ENCODE results near the gene TPD52L1. TPM values are rescaled to one million over a fixed set of nuclear protein-coding genes. Genes with fewer than 3 reads are reported as not detected.

TPD52L1 gene
- total and polyA plus RNA-seq, 3 donors from 2014 or later, result 20.6 to 22.5 (median 22.1) TPM

GRCh38 chr6:125273251-125273650 lies 119.7 kb downstream of the TPD52L1 start:
- Histone ChIP-seq H3K9me3 (no peaks in the 10 kb centered on the region), H3K27me3 (no peaks in the 10 kb centered on the region), H3K36me3 (ENCODE audit: low read depth, missing control alignments) (no peaks in the 10 kb centered on the region), H3K27ac (no peak overlapping the region), H3K4me3 (no peak overlapping the region), H3K4me1 (no peaks in the 10 kb centered on the region)
- TF ChIP-seq CTCF (IDR thresholded peaks at IDR 0.05), result no peak
- no peak for TF ChIP-seq POLR2A (IDR thresholded peaks at IDR 0.05)
- intact Hi-C loops (cut with DNase I; ENCODE audit: low total_unique reads), result no loop called here
- 96 to 98% methylated on average over 3 to 8 of the region's 8 CpGs for WGBS, 2 donors
- DNase-seq, result no peak

GRCh38 chr6:125273965-125274364 lies 120.4 kb downstream of the TPD52L1 start:
- TF ChIP-seq CTCF (IDR thresholded peaks at IDR 0.05) (no peak), POLR2A (IDR thresholded peaks at IDR 0.05) (no peak)
- Histone ChIP-seq H3K27ac (no peak overlapping the region), H3K27me3 (no peaks in the 10 kb centered on the region), H3K4me1 (no peaks in the 10 kb centered on the region), H3K9me3 (no peaks in the 10 kb centered on the region), H3K4me3 (no peak overlapping the region), H3K36me3 (ENCODE audit: low read depth, missing control alignments) (no peaks in the 10 kb centered on the region)
- intact Hi-C loops (cut with DNase I; ENCODE audit: low total_unique reads), result no loop called here
- DNase-seq, result no peak
- WGBS, 2 donors, result 88 to 91% methylated on average over 7 of the region's 7 CpGs

- TF ChIP-seq CTCF (IDR thresholded peaks at IDR 0.05), result no peak
- TF ChIP-seq POLR2A (IDR thresholded peaks at IDR 0.05), result no peak
- no peaks in the 10 kb centered on the region for H3K36me3 ChIP-seq (ENCODE audit: low read depth, missing control alignments)
- no peaks in the 10 kb centered on the region for H3K9me3 ChIP-seq
- no peaks in the 10 kb centered on the region for H3K27me3 ChIP-seq
- WGBS, 2 donors, result 86 to 91% methylated on average over 3 of the region's 3 CpGs
- intact Hi-C loops (cut with DNase I; ENCODE audit: low total_unique reads), result no loop called here
- no peak for DNase-seq
- H3K27ac ChIP-seq, result no peak overlapping the region
- H3K4me3 ChIP-seq, result no peak overlapping the region
- H3K4me1 ChIP-seq, result no peaks in the 10 kb centered on the region
Measured at GRCh38 chr6:125274935-125275334, 121.4 kb downstream of the TPD52L1 start.

DNA sequence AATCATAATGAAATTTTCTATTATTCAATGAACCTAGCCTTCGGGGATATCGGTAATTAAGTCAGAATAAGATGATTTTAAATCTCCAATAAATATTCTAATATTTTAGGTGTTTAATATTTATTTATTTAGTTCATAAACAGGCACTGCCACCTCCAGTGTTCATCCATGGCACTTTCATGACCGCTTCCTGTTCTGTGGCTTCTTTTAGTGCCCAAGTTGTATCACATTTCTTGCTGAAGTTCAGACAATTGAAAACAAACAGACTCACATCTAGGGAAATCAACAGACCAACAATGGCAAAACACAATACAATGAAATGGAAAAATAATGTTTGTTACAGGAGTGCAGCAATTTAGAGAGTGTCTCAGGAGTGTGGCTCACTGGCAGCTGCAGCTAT lies 122.2 kb downstream of the TPD52L1 start:
- Histone ChIP-seq H3K27me3 (no peaks in the 10 kb centered on the region), H3K27ac (no peak overlapping the region), H3K4me1 (no peaks in the 10 kb centered on the region), H3K36me3 (ENCODE audit: low read depth, missing control alignments) (no peaks in the 10 kb centered on the region), H3K4me3 (no peak overlapping the region), H3K9me3 (no peaks in the 10 kb centered on the region)
- intact Hi-C loops (cut with DNase I; ENCODE audit: low total_unique reads), result no loop called here
- WGBS, 2 donors, result 98 to 99% methylated on average over 3 of the region's 3 CpGs
- TF ChIP-seq CTCF (IDR thresholded peaks at IDR 0.05), result no peak
- no peak for TF ChIP-seq POLR2A (IDR thresholded peaks at IDR 0.05)
- no peak for DNase-seq

DNA sequence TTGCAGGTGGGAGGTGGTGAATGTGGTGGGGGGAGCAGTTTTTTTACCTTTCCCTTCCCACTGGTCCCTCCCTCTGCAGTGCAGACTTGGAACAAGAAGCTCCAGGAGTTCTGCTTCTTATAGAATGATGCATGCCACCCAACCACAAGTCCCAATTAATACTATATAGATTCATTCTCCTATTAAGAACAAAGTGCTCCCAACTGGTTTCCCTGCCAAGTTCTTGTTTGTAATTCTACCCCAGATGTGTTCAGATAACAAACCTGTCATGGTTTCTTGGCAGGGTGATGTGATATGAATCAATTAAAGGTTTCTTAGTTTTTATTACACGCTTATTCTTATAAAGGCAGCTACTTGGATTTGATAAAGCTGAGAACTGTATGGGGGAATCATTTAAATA lies 124.3 kb downstream of the TPD52L1 start:
- no peaks in the 10 kb centered on the region for H3K36me3 ChIP-seq (ENCODE audit: low read depth, missing control alignments)
- DNase-seq, result no peak
- no peak overlapping the region for H3K4me3 ChIP-seq
- H3K27me3 ChIP-seq, result no peaks in the 10 kb centered on the region
- intact Hi-C loops (cut with DNase I; ENCODE audit: low total_unique reads), result no loop called here
- H3K4me1 ChIP-seq, result no peaks in the 10 kb centered on the region
- 90 to 98% methylated on average over 1 of the region's 1 CpG for WGBS, 2 donors
- no peaks in the 10 kb centered on the region for H3K9me3 ChIP-seq
- TF ChIP-seq CTCF (IDR thresholded peaks at IDR 0.05) (no peak), POLR2A (IDR thresholded peaks at IDR 0.05) (no peak)
- H3K27ac ChIP-seq, result no peak overlapping the region

Measured in testis (tissue), 3 donors.